Vagina (tissue), 2 donors: ENCODE data around the gene HNRNPA3. TPM values are rescaled to one million over a fixed set of nuclear protein-coding genes. Genes with fewer than 3 reads are reported as not detected.

Source experiments
- DNase-seq, 2 donors: peaks; one replicate each; pipeline ENCODE4 v3.0.0-alpha.2; 2017; ENCODE audit errors: extremely low spot score in 2 of 2
- H3K27ac ChIP-seq: fragments of 200-600 bp; sonication (generic); one replicate; pipeline ENCODE4 v1.5.1; 2019
- H3K27me3 ChIP-seq: fragments of 200-600 bp; sonication (generic); one replicate; pipeline ENCODE4 v1.5.1; 2019
- H3K36me3 ChIP-seq, 2 donors: fragments of 200-600 bp; sonication (generic); one replicate each; pipeline ENCODE4 v1.5.1; 2017 to 2019
- H3K4me1 ChIP-seq: fragments of 200-600 bp; sonication (generic); one replicate; pipeline ENCODE4 v1.5.1; 2019
- H3K4me3 ChIP-seq, 2 donors: fragments of 200-600 bp; sonication (generic); 1 replicate in 1 of 2; 2 replicates in 1 of 2; pipeline ENCODE4 v1.5.1; 2016 to 2019
- H3K9me3 ChIP-seq: fragments of 200-600 bp; sonication (generic); one replicate; pipeline ENCODE4 v1.5.1; 2019
- POLR2A ChIP-seq, 2 donors: fragments of 450-650 bp; IDR thresholded peaks; one replicate each; pipeline ENCODE4 v1.6.1; 2017; ENCODE audit warnings: antibody characterized with exemption in 2 of 2, mild to moderate bottlenecking in 2 of 2, moderate library complexity in 2 of 2
- POLR2AphosphoS5 ChIP-seq, 2 donors: sonication (generic); formaldehyde crosslinking; IDR thresholded peaks; one replicate each; pipeline ENCODE4 v1.9.0; 2017; ENCODE audit warnings: antibody characterized with exemption in 2 of 2, mild to moderate bottlenecking in 2 of 2, low read depth in 1 of 2; ENCODE audit not compliant: insufficient read depth in 1 of 2
- intact Hi-C: fragments of 100-400 bp; cut with DNase I; formaldehyde crosslinking; loops from one replicate; pipeline ENCODE4 v1.15.1; 2023
- total RNA-seq: library from RNA; depleted of rRNA; stranded (reverse); fragments of >200 nt; gene quantifications from one replicate; pipeline ENCODE4 v1.2.3, GENCODE V29; 2016
- TF ChIP-seq, protein P1 (sequence below), 3 experiments: fragments of 450-650 bp in 2 of 3; fragments of 200-600 bp in 1 of 3; sonication (generic) in 1 of 3; IDR thresholded peaks; one replicate each; pipeline ENCODE4 v1.5.1; 2017 to 2019; ENCODE audit warnings: antibody characterized with exemption in 3 of 3, mild to moderate bottlenecking in 2 of 3, moderate library complexity in 2 of 3

Gene HNRNPA3
- total RNA-seq, 1 donor from 2014 or later = 77.8 TPM

DNA sequence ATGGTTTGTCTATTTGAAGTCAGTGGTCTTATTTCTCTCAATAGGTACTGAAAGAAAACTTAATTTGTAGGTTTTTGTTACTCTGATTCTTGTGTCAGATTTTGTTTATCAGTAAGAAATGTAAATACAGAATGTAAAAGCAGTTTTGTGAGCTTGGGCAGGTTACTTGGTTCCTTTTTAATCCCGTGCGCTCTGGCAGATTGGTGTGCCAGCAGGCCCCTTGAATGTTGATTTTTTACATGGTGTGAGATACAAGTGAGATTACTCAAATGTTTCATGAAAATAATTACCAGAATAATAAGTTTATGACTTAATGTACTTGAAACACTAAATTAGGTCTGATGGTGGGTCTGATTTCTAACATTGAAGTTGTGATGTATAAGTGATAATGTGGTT, 13.4 kb downstream of the HNRNPA3 start:
- Histone ChIP-seq H3K27ac (no peak overlapping the region), H3K4me3 (no peak overlapping the region), H3K36me3 (peaks cover 0 to 44% of the 10 kb centered on the region in 2 donors), H3K9me3 (no peaks in the 10 kb centered on the region), H3K4me1 (peaks cover 38% of the 10 kb centered on the region), H3K27me3 (no peaks in the 10 kb centered on the region)
- TF ChIP-seq POLR2AphosphoS5 (IDR thresholded peaks at IDR 0.05; ENCODE audit: insufficient read depth in 1 of 2, low read depth in 1 of 2) = no peak
- no peak for TF ChIP-seq POLR2A (IDR thresholded peaks at IDR 0.05)
- TF ChIP-seq, protein P1, sequence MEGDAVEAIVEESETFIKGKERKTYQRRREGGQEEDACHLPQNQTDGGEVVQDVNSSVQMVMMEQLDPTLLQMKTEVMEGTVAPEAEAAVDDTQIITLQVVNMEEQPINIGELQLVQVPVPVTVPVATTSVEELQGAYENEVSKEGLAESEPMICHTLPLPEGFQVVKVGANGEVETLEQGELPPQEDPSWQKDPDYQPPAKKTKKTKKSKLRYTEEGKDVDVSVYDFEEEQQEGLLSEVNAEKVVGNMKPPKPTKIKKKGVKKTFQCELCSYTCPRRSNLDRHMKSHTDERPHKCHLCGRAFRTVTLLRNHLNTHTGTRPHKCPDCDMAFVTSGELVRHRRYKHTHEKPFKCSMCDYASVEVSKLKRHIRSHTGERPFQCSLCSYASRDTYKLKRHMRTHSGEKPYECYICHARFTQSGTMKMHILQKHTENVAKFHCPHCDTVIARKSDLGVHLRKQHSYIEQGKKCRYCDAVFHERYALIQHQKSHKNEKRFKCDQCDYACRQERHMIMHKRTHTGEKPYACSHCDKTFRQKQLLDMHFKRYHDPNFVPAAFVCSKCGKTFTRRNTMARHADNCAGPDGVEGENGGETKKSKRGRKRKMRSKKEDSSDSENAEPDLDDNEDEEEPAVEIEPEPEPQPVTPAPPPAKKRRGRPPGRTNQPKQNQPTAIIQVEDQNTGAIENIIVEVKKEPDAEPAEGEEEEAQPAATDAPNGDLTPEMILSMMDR (IDR thresholded peaks at IDR 0.05) = no peak
- intact Hi-C loops = no loop called here
- DNase-seq = no peak

DNA sequence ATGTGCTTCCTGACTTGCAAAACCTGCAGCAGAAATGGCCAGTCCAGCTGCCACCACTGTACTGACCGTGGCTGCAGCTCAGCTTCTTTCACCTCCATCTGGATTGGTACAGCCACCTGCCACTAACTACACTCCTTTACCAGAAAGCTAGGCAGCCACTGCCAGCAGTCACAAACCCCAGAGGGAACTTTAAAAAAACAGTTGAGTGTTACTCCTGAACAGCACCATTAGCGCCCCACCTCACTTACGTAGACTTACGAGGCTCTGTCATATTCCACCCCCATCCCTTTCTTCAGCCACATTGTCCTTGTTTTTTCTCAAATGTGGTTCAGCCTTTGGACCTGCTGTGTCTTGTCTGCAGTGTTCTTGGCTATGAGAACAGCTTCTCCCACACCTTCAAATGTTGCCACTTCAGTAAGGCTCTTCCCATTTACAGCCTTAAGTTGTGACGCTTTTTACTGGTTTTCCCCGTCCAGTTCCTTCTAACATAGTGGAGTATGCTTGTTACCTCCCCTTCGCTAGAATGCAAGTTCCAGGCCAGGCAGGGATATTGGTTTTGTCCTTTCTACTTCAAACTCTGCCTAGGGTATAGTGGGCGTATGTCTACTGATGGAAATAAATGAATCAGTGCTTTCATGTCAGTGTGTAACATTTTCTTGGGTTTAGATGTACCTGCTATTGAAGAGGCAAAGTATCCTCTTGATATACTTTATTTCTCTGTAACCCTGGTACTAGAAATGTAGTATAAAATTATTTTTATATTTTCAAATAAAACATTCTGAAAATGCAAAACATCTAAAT, 17.0 kb downstream of the HNRNPA3 start:
- H3K4me3 ChIP-seq = no peak overlapping the region
- no peaks in the 10 kb centered on the region for H3K9me3 ChIP-seq
- no peak for TF ChIP-seq POLR2AphosphoS5 (IDR thresholded peaks at IDR 0.05; ENCODE audit: insufficient read depth in 1 of 2, low read depth in 1 of 2)
- TF ChIP-seq, protein P1 (IDR thresholded peaks at IDR 0.05) = no peak
- no peak for TF ChIP-seq POLR2A (IDR thresholded peaks at IDR 0.05)
- intact Hi-C loops = no loop called here
- H3K27ac ChIP-seq = no peak overlapping the region
- no peaks in the 10 kb centered on the region for H3K27me3 ChIP-seq
- H3K36me3 ChIP-seq = peaks cover 0 to 50% of the 10 kb centered on the region in 2 donors
- H3K4me1 ChIP-seq = peaks cover 32% of the 10 kb centered on the region
- no peak for DNase-seq

DNA sequence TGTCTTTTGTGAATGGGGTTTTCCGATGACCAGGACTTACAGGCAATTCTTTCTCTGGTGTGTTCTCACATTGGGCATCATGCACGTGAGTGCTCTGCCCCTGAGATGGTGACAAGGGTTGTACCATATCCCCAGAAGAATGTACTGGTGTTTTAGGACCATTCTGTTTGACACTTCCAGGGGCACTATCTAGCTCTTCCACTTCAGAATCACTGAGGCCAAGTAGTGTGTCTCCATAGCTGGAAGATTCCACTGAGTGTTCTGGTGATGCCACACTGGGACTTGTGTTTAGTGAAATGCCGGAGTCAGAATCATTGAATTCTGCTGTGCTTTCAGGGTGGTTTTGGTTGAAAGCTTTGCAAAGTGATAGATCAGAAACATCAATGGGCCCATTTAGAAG, 18.7 kb downstream of the HNRNPA3 start:
- no peak for TF ChIP-seq POLR2A (IDR thresholded peaks at IDR 0.05)
- Histone ChIP-seq H3K27me3 (no peaks in the 10 kb centered on the region), H3K9me3 (no peaks in the 10 kb centered on the region), H3K36me3 (peaks cover 0 to 54% of the 10 kb centered on the region in 2 donors), H3K4me1 (peaks cover 48% of the 10 kb centered on the region), H3K27ac (no peak overlapping the region), H3K4me3 (no peak overlapping the region)
- intact Hi-C loops = no loop called here
- no peak for DNase-seq

DNA sequence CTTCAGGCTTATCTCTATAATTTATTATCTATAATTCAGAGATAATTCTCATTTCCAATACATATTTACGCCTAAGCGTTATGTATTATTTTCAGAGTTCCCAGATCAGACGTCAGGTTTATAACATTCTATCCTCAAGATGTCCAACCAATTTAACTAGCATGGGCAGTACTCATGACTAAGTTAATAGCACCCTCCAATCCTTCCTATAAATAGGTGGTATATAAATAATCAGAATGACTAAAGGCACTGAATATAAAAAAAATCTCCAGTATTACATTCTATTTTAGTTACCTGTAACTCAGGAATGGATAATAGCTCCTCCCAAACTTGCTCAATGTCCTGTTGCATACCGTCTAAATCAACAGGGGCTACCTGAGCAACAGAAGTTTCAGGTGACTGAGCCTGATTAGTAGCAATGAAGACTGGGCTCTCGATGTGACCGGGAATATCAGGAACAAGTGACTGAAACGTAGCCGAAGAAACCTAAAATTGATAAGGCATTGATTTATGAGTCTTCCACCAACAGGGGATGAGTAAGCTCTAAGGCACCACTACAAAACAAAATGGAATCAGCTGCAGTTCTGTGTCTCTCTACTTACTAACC, 19.6 kb downstream of the HNRNPA3 start:
- H3K4me3 ChIP-seq = no peak overlapping the region
- no peaks in the 10 kb centered on the region for H3K27me3 ChIP-seq
- H3K36me3 ChIP-seq = peaks cover 0 to 54% of the 10 kb centered on the region in 2 donors
- H3K4me1 ChIP-seq = peaks cover 54% of the 10 kb centered on the region
- no peak for DNase-seq
- intact Hi-C loops = no loop called here
- TF ChIP-seq POLR2A (IDR thresholded peaks at IDR 0.05) = no peak
- TF ChIP-seq, protein P1 (IDR thresholded peaks at IDR 0.05) = no peak
- no peak for TF ChIP-seq POLR2AphosphoS5 (IDR thresholded peaks at IDR 0.05; ENCODE audit: insufficient read depth in 1 of 2, low read depth in 1 of 2)
- H3K27ac ChIP-seq = no peak overlapping the region
- no peaks in the 10 kb centered on the region for H3K9me3 ChIP-seq

DNA sequence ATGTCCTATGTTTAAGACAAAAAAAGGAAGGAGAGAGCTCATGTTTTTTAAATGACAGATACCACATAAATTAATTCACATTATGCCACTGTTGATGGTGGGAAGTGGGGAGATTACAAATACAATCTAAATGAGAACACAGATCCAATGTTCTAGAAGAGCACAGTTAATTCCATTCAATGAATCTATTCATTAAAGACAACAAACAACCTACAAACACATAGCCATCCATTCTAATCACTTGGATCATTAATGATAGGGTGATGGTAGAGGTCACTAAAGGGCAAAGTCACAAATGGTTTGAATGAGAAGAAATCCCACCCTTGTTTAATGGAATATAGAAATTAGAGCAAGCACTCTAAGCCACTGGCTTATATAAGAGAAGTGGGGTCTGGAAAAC, 21.7 kb downstream of the HNRNPA3 start:
- H3K27ac ChIP-seq = no peak overlapping the region
- H3K36me3 ChIP-seq = peaks cover 0 to 49% of the 10 kb centered on the region in 2 donors
- peaks cover 64% of the 10 kb centered on the region for H3K4me1 ChIP-seq
- no peak for DNase-seq
- H3K27me3 ChIP-seq = no peaks in the 10 kb centered on the region
- H3K9me3 ChIP-seq = no peaks in the 10 kb centered on the region
- TF ChIP-seq POLR2AphosphoS5 (IDR thresholded peaks at IDR 0.05; ENCODE audit: insufficient read depth in 1 of 2, low read depth in 1 of 2) = no peak
- TF ChIP-seq, protein P1 (IDR thresholded peaks at IDR 0.05) = no peak
- TF ChIP-seq POLR2A (IDR thresholded peaks at IDR 0.05) = no peak
- intact Hi-C loops = no loop called here
- no peak overlapping the region for H3K4me3 ChIP-seq
